GM19452 (cell line): ENCODE measurements around the gene DHDH.

ENCODE experiments used
- ATAC-seq: cut with Tn5 transposase; IDR thresholded peaks from one replicate; pipeline ENCODE4 v1.9.1; 2021; ENCODE audit not compliant: unreplicated experiment

DHDH gene

DNA sequence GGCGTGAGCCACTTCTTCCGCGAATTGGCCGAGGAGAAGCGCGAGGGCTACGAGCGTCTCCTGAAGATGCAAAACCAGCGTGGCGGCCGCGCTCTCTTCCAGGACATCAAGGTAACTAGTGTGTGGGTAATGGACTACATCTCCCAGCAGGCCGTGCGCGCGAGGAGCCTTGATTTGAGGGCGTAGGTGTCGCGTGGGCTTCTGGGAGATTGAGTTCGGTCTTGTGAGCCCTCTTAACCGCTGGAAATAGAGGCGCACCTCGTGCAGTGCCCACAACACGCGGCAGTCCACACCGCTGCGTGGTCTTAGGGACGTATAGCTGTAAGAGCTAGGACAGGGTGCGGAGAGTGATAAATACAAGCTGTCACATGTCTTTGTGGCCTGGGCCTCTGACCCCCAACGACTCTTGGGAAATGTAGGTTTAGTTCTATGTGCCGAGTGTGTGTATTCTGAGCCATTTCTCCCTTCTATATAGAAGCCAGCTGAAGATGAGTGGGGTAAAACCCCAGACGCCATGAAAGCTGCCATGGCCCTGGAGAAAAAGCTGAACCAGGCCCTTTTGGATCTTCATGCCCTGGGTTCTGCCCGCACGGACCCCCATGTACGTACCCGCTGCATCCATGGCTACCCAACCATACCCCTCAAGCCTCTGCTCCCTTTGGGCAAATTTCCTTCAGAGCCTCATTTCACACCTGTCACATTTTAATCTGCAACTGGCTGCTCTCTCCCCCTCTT lies 32.5 kb downstream of the DHDH start:
- peak; percentile 35 for ATAC-seq

GRCh38 chr19:48966541-48967345 lies 33.2 kb downstream of the DHDH start:
- ATAC-seq = no peak

GRCh38 chr19:48967346-48968178 lies 34.1 kb downstream of the DHDH start:
- ATAC-seq = no peak

DNA sequence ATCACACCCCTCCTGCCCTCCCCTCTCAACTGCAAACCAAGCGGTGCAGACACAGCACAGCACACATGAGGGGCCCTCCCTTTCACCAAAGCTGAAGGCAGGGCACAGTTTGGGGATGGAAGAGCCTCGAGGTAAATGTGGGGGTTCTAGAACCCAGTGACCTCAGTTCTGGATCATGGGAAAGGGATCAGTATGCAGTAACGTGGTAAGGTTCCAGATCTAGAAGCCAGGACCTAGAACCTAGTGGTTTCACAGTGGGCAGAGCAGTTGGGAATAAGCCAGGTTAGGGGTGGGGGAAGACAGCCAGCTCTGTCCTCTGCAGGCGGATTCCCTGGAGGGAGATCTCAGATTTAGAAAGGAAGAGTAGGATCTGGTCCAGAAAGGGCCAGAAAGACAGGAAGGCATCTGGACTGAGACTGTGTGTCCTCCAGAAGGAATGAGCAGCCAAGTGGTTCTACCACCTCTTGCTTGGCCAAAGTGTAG lies 34.7 kb downstream of the DHDH start:
- no peak for ATAC-seq

- ATAC-seq = no peak
Measured at GRCh38 chr19:48968813-48969218, 35.3 kb downstream of the DHDH start.

DNA sequence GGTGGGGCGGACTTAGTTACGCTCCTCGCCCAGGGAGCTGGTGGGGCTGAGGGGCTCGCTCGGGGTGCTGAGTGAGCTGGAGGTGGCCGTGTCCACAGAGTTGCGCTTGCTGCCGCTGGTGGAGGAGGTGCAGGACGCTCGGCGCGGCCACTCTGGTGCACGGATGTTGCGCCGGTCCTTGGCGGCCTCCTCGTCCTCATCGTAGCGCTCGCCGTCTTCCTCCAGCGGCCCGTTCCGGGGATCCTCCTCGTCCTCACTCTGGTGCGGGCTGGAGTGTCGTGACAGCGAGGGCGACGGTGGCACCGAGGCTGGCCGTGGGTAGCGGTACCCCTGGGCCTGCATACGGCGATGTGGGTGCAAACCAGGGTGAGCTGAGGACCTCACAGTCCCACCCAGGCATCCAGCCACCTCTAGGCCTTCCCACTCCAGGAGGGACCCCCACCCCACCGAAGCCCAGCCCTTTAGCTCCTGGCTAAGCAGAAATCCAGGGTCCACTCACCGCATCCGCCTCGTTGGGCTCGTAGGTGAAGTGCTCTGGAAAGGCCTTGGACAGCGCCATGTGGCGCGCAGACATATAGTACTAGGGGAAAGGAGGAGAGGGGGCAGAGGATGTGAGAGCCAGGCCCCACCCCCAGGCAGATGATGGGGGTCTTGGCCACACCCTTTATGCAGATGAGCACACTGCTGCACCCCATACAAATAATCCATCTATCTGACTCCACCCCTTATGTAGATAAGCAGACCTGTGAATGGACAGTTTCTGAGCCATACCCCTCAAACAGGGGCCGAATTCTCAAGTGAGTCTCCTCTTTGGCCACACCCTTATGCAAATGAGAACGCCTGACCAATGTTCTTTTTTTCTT lies 36.0 kb downstream of the DHDH start:
- no peak for ATAC-seq

DNA sequence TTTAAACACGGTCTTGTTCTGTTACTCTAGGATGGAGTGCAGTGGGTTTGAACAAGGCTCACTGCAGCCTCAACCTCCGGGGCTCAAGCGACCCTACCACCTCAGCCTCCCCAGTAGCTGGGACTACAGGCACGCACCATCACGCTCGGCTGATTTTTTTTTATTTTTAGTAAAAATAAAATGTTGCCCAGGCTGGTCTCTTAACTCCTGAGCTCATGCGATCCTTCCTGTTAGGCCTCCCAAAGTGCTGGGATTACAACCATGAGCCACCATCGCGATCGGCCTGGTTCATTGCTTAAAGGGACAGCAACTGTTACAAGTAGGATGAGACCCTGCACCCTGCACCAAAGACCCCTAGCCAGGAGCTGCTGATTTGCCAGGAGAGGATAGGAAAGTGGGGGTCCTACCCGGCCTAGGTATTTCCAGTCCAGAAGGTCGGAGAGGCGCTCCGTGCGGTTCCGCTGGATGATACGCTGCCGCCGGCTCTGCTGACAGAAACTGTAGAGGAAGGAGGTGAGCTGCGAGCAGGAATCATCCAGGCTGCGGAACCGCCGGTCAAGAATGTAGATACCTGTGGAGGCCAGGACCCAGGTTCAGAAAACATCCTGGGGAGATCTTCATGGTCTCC lies 36.8 kb downstream of the DHDH start:
- no peak for ATAC-seq

- no peak for ATAC-seq
Measured at GRCh38 chr19:48970923-48971395, 37.5 kb downstream of the DHDH start.

DNA sequence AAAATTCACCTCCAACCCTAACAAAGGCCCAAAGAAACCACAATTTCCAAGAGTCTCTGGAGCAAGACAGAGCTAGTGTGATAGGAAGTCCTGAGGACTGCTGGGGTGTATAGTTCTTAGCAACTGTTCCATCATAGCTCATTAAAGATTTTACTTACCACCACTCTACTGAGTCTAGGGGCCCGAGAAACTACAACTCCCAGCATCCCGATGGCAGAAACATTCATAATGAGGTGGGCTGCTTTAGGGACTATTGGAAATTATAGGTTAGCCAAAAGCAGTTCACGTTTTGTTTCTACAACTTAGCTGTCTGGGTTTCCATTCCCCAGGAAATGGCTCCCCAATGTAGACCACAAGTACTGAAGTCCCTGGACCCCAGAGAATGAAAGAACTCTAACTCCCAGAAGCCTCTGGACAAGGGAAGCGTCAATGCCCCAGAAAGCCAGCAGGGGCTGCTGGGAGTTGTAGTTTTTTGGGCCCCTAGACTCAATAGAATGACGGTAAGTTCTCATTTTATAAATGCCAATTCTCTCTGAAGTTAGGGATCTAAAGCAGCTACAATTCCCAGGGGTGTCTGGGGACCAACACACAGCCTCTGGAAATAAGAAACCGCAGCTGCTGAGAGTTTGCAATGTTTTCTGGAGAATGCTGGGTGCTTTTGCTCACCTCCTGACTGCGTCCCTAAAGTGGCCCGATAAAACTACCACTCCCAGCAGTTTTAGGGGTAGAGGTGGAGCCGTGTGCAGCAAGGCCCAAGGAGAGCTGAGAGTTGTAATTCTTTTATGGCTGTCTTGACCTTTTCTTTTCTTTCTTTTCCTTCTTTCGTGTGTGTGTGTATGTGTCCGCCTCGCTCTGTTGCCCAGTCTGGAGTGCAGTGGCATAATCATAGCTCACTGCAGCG lies 42.7 kb downstream of the DHDH start:
- no peak for ATAC-seq

DNA sequence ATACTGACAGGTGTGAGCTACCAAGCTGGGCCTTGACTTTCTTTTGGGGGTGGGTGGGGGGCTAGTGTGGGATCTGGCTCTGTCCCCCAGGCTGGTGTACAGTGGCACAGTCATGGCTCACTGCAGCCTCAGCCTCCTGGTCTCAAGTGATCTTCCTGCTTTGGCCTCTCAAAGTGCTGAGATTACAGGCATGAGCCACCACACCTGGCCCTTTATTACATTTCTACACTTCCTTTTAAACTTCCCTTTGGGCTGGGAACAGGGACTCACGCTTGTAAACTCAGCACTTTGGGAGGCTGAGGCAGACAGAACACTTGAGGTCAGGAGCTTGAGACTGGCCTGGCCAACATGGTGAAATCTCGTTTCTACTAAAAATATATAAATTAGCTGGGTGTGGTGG lies 43.6 kb downstream of the DHDH start:
- no peak for ATAC-seq

DNA sequence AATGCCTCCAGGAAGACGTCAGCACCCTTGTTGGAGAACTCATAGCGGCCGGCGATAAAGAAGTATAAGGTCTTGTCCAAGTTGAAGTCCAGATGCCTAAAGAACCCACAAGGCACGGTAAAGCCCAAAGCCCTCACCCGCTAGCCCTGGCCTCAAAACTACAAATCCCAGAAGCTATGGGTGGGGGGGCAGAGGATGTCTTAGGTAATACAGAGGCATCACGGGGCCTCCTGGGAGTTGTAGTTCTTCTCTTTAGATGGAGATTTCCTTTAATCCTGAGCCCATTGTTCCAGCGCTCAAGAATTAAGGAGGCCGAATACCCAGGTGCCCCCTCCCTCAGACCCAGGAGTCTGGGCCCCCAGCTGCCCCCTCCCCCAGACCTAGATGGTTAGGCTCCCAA lies 48.8 kb downstream of the DHDH start:
- no peak for ATAC-seq

GRCh38 chr19:48985711-48986110 lies 52.2 kb downstream of the DHDH start:
- ATAC-seq = no peak

- no peak for ATAC-seq
Measured at GRCh38 chr19:48986211-48986610, 52.7 kb downstream of the DHDH start.

DNA sequence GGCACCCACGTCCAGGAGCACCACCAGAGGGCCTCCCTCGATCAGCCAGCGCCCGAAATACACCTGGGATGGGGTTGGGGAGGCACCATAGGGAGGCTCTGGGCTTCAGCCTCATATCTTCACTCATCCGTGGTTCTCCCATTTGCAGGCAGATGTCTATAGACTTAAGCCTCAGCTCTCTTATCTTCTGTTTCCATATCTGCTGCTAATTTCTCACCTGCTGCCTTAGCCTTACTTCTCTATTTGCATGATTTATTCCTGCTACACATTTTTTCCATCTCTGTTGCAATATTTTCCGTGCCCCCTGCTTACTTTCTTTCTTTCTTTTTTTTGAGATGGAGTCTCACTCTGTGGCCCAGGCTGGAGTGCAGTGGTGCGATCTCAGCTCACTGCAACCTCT lies 53.8 kb downstream of the DHDH start:
- no peak for ATAC-seq

GRCh38 chr19:48988286-48988685 lies 54.8 kb downstream of the DHDH start:
- ATAC-seq = no peak

- no peak for ATAC-seq
Measured at GRCh38 chr19:48988860-48989259, 55.4 kb downstream of the DHDH start.

- ATAC-seq = no peak
Measured at GRCh38 chr19:48989701-48990291, 56.3 kb downstream of the DHDH start.

DNA sequence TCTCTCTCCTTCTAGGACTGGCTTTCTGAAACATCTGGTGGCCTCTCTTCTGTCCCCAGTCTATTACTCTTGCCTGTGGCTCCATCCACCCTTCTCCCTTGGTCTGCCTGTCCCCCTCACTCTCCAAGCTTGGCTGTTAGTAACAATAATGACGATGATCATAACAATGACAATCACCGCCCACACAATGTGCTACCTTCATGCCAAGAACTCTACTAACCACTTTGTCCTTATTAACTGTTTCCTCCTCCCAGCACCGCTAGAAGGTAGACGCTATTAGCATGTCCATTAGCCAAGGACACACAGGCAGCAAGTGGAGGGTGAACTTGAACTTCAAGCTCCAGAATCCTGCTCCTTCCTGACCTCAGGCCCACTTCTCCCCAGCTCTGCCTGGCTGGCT lies 56.9 kb downstream of the DHDH start:
- ATAC-seq = no peak
